ENCODE results near the gene CELF4.

CELF4 gene

DNA sequence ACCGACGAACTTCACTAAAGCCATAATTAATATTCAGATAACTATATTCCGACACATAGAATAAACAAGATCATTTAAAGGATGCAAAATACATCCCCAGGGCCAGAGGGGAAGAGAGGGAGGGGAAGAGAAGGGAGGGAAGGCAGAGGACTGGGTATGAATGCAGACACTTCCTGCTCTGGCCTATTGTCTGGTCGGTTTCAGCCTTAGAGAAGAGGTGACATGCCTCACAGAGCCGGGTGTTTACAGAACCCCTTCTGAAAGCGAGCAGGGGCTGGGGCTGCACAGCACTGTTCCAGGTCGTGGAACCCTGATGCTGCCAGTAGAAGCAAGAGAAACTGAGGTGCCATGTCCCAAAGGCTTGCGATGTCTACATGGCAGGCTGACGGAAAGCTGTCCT, 31.0 kb downstream of the CELF4 start:
- FAIRE-seq = no peak
- TF ChIP-seq POLR2A (IDR thresholded peaks at IDR 0.05; ENCODE audit: low read depth, low read length) (no peak), TAF1 (IDR thresholded peaks at IDR 0.05; ENCODE audit: borderline replicate concordance, low read depth, low read length) (no peak), POLR2AphosphoS5 (IDR thresholded peaks at IDR 0.05; ENCODE audit: low read depth, low read length) (no peak)
- DNase-seq (ENCODE audit: insufficient read length) = no peak

DNA sequence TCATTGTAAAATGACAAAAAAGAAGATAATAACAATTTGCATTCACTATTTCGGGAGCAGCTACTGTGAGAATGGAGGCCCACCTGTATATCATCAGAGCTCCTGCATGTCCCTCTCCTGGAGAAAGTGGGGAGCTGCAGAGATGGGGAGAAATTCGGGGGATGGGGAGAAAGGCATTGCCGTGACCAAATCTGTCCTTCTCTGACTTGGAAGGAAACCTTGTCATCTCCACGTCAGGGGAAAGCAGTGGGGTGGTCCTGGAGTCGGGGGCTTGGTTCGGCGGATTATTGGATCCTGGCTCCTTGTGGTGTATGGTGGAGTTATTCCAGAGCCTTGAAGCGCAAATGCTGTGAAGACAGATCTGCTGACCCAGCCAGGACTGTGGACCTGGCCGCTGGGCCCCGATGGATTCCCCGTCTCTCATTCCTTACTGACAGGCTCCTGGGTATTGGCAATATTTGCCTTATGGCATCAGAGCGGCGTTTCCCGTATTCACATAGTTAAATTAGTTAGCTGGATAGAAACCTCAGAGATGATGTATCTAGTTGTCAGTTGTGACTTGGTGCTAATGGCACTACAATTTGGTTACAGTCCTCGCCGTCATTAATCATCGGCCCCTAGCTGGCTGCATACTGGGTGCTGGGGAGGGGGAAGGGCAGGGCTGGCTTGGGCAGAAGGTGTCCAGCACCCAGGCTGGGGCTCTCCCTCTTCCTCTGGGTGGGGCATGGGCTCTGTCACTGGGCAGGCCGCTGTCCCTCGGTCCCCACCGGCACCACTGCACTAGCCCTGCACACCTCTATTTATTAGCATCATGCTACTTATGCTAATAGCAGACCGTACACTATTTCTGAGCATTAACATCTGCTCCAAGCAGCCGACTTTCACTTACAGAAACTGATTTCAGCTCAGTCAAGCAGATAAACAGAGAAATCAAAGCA, 31.7 kb downstream of the CELF4 start:
- TF ChIP-seq POLR2A (IDR thresholded peaks at IDR 0.05; ENCODE audit: low read depth, low read length) = no peak
- no peak for TF ChIP-seq POLR2AphosphoS5 (IDR thresholded peaks at IDR 0.05; ENCODE audit: low read depth, low read length)
- TF ChIP-seq TAF1 (IDR thresholded peaks at IDR 0.05; ENCODE audit: borderline replicate concordance, low read depth, low read length) = no peak
- DNase-seq (ENCODE audit: insufficient read length) (no peak), FAIRE-seq (no peak)

DNA sequence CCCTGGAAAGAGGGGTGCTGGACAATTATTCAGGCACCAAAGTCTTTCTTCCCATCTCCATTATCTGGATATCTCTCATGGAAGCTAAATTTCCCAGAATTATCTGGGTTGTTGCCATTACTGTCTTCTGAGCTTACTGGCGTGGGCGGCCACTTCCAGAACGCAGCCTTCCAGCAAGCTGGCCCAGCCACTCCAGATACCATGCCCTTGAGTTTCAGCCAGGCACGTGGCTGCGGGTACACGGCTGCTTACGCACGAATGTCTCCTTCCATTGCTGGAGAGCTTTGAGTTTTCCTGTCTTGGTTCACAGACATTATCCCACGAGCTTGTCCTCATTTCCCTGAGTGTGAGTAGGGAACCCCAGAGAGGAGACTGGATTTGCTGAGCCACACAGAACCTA, 32.7 kb downstream of the CELF4 start:
- FAIRE-seq = no peak
- no peak for DNase-seq (ENCODE audit: insufficient read length)
- TF ChIP-seq TAF1 (IDR thresholded peaks at IDR 0.05; ENCODE audit: borderline replicate concordance, low read depth, low read length) (no peak), POLR2AphosphoS5 (IDR thresholded peaks at IDR 0.05; ENCODE audit: low read depth, low read length) (no peak), POLR2A (IDR thresholded peaks at IDR 0.05; ENCODE audit: low read depth, low read length) (no peak)

DNA sequence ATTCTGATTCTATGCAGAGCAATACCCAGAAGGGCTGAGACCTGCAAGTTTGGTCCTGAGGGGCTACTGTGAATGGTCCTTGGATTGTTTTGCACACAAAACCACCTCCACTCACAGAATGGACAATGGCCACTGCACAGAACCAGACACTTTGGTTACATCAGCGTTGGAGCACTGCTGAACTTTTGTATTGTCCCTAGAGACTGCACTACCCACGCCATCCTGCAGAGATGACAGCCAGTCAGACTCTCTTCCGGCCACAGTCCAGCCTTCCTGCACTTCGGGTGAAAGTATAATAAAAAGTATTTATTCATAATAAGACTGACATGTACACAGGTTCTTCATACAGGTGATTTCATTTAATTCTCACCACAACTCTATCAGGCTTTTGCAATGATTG, 35.7 kb downstream of the CELF4 start:
- peak; percentile 39 for DNase-seq (ENCODE audit: insufficient read length)
- TF ChIP-seq POLR2A (IDR thresholded peaks at IDR 0.05; ENCODE audit: low read depth, low read length) (no peak), POLR2AphosphoS5 (IDR thresholded peaks at IDR 0.05; ENCODE audit: low read depth, low read length) (no peak)
- peak; percentile 77 for FAIRE-seq

DNA sequence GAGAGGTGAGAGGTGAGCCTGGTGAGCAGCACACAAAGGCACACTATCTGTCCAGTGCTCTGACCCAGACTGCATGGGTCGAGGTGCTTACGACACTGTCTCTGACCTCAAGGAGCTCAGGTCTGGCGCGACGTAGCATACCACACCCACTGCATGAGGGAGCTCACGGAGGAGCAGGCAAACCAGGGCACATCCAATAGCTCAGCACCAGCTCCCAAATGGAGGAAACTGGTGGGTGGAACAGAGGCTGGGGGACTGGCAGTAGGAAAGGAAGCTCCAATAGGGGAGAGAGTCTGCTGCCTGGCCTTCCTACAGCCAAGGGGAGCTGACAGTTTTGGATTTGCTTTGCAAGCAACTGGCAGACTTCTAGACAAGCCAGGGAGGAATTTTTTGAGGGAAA, 36.3 kb downstream of the CELF4 start:
- DNase-seq (ENCODE audit: insufficient read length) = no peak
- FAIRE-seq = no peak
- TF ChIP-seq POLR2AphosphoS5 (IDR thresholded peaks at IDR 0.05; ENCODE audit: low read depth, low read length) (no peak), TAF1 (IDR thresholded peaks at IDR 0.05; ENCODE audit: borderline replicate concordance, low read depth, low read length) (no peak), POLR2A (IDR thresholded peaks at IDR 0.05; ENCODE audit: low read depth, low read length) (no peak)

DNA sequence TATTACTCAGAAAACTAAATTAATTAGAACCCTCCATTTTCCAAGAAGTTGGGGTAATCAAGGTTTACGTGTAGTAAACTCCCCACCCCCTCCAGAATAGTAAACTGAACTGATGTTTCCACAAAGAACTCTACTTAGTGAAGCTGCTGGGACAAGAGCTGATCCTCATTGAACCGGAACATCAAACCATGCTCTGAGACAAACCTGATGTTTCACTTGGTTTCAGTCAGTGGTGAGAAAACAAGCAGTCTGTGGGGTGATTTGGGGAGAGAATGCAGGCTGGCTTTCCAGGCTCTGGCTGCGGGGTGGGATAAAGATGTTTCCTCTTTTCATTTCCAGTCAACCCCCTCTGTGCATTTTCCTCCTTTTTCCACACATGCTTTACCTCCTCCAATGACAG, 38.2 kb downstream of the CELF4 start:
- FAIRE-seq = no peak
- TF ChIP-seq TAF1 (IDR thresholded peaks at IDR 0.05; ENCODE audit: borderline replicate concordance, low read depth, low read length) (no peak), POLR2AphosphoS5 (IDR thresholded peaks at IDR 0.05; ENCODE audit: low read depth, low read length) (no peak), POLR2A (IDR thresholded peaks at IDR 0.05; ENCODE audit: low read depth, low read length) (no peak)
- no peak for DNase-seq (ENCODE audit: insufficient read length)

DNA sequence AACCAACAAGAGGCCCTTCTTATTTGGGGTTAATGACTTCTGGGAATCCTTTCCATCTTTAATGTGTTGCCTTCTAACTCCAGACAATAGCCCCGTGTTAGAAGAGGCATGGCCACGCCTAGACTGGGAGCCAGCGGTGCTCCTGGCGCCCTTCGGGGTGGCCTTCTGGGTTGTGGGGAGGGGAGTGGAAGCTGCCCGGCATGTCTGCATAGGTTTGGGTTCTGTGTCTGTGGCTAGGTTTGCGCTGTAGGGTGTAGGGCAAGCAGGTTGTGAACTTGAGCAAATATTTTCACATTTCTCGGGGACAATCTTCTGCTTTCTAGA, 40.4 kb downstream of the CELF4 start:
- DNase-seq (ENCODE audit: insufficient read length) = no peak
- TF ChIP-seq POLR2A (IDR thresholded peaks at IDR 0.05; ENCODE audit: low read depth, low read length) = no peak
- TF ChIP-seq POLR2AphosphoS5 (IDR thresholded peaks at IDR 0.05; ENCODE audit: low read depth, low read length) = no peak
- no peak for TF ChIP-seq TAF1 (IDR thresholded peaks at IDR 0.05; ENCODE audit: borderline replicate concordance, low read depth, low read length)
- FAIRE-seq = no peak

DNA sequence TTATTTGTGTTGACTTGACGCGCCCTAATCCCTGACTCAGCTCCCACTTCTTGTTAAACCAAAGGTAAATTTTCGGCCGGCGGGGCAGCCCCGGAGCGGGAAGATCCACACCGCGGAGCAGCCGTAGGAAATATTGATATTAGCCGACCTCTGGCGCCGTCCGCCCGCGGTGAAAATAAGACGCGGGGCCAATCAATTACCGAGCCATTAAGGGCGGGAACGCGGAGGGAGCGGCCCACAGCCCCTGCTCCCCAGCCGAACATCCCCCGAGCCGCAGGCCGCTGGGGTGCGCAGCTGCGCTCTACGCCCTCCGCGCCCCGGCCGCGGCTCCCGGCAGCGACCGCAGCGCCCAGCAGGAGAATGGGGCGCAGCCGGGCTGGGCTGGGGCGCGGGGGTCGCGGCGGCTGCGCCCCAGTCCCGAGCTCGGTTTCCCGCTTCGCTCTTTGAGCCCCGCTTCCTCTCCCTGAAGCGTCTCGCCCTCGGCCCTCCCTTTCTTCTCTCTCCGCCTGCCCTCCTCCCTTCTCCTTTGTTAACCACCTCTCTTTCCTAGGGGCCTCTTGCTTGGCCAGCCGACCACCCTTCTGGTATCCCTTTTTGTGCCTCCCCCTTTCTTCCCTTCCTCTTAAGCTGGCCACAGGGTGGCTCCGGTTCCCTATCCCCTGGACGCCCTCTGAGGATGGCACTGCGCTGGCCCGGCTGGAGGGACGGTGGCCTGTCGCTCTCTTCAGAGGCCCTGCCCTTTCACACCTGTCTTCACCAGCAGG, 40.9 kb downstream of the CELF4 start:
- no peak for FAIRE-seq
- no peak for TF ChIP-seq TAF1 (IDR thresholded peaks at IDR 0.05; ENCODE audit: borderline replicate concordance, low read depth, low read length)
- no peak for TF ChIP-seq POLR2A (IDR thresholded peaks at IDR 0.05; ENCODE audit: low read depth, low read length)
- TF ChIP-seq POLR2AphosphoS5 (IDR thresholded peaks at IDR 0.05; ENCODE audit: low read depth, low read length) = no peak
- DNase-seq (ENCODE audit: insufficient read length) = no peak

DNA sequence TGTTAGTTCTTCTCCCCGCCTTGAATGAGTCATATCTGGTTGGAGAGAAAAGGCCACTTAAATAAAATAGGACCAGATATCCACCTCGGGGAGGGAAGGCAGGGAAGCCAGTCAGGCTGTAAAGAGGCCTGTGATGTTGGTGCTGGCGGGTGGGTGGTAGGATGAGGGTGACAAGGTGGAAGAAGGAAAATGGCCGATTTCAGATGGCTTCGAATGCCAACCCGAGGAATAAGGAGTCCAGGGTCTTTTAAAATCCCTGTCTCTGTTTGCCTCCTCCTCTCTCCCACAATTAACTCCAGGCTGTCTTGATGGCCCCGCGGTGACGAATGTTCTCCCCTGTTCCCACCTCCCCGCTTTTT, 41.5 kb downstream of the CELF4 start:
- no peak for FAIRE-seq

DNA sequence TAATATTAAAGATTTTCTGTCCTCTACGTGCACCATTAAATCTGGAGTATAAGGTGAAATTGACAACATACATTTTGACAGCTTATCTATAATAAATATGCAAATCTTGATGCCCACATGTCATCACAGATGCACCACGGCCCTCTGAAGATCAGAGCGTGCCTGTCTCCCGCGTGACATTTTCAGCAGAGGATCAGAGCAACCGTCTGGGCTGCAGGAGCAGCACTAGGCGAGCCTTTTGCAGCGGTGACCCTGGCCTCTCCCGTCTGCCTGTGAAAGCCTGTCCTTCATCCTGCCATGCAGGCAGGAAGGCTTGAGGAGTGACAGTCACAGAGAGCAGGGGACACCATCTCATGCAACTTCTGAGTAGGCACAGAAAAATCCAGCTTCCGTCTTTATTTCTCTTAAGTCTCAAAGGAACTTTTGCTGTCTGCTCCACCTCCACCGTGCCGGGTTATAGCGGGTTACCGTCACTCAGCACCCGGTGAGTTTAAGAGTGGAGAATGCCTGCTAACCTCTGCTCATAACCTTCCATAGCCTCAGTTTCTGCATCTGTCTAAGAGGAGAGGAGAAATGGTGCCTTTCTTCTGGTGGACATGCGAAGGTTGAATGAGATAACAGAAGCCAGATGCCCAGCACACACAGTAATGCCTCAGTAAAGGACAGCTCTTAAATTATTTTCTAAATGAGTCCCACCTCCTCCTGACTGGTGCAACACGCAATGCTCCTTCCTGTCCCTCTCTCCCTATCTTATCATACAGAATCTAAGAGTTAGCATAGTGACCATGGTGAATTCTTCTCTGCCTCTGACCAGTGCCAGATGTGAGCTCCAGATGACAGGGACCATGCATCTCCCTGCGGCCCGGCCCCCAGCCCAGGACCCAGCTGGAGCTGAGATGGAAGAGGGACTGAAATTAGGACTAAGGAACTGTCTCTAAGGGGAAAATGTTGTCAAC, 43.8 kb downstream of the CELF4 start:
- TF ChIP-seq POLR2A (IDR thresholded peaks at IDR 0.05; ENCODE audit: low read depth, low read length) (no peak), TAF1 (IDR thresholded peaks at IDR 0.05; ENCODE audit: borderline replicate concordance, low read depth, low read length) (no peak), POLR2AphosphoS5 (IDR thresholded peaks at IDR 0.05; ENCODE audit: low read depth, low read length) (no peak)
- FAIRE-seq = no peak
- no peak for DNase-seq (ENCODE audit: insufficient read length)

More for the DNA sequence above, 41.5 kb downstream of the CELF4 start:
- DNase-seq (ENCODE audit: insufficient read length) = no peak
- TF ChIP-seq POLR2A (IDR thresholded peaks at IDR 0.05; ENCODE audit: low read depth, low read length) = no peak
- TF ChIP-seq POLR2AphosphoS5 (IDR thresholded peaks at IDR 0.05; ENCODE audit: low read depth, low read length) = no peak
- no peak for TF ChIP-seq TAF1 (IDR thresholded peaks at IDR 0.05; ENCODE audit: borderline replicate concordance, low read depth, low read length)

DNA sequence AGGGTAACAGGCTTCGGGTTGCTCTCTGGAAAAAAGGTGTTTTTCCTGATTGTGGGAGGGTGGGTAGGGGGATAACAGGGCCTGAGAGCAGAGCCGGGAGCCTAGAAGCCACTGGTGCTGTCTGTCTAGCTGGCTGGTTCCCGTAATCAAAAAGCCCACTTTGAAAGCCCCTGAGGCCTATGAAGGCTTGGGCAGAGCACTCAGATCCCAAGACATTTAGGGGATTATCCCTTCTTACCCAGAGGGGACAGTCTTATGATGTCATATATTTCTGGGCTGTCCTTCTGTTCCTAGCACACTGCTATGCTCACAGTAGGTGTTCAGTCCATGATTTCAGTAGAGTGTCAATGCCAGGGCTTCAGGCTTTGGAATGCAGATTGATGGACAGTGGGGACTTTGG, 45.1 kb downstream of the CELF4 start:
- TF ChIP-seq POLR2A (IDR thresholded peaks at IDR 0.05; ENCODE audit: low read depth, low read length) = no peak
- TF ChIP-seq POLR2AphosphoS5 (IDR thresholded peaks at IDR 0.05; ENCODE audit: low read depth, low read length) = no peak
- no peak for TF ChIP-seq TAF1 (IDR thresholded peaks at IDR 0.05; ENCODE audit: borderline replicate concordance, low read depth, low read length)
- DNase-seq (ENCODE audit: insufficient read length) (no peak), FAIRE-seq (no peak)

All from GM12892 (cell line).